K562 (cell line): ENCODE measurements around the gene TFCP2. TPM values are rescaled to one million over a fixed set of nuclear protein-coding genes. Genes with fewer than 3 reads are reported as not detected.

Experiments
- ATF1 ChIP-seq, 2 experiments: fragments of 450-650 bp in 1 of 2; IDR thresholded peaks; 2 replicates each; pipeline ENCODE4 v1.6.1; 2016; ENCODE audit warnings: missing compliant biosample characterization in 1 of 2, missing genetic modification characterization in 1 of 2
- BRD9 ChIP-seq: fragments of 450-650 bp; IDR thresholded peaks from 2 replicates; pipeline ENCODE4 v1.6.1; 2018; ENCODE audit warnings: low read depth; ENCODE audit not compliant: partially characterized antibody
- E2F3 ChIP-seq: fragments of 250-450 bp; sonication (Bioruptor Pico); IDR thresholded peaks from 2 replicates; pipeline ENCODE4 v1.4.0; 2020; ENCODE audit warnings: mild to moderate bottlenecking
- ETV5 ChIP-seq: sonication (generic); formaldehyde crosslinking; IDR thresholded peaks from 2 replicates; pipeline ENCODE4 v1.4.0; 2020; ENCODE audit warnings: low read depth, mild to moderate bottlenecking, missing genetic modification reagents
- HDGF ChIP-seq: fragments of 450-650 bp; IDR thresholded peaks from 2 replicates; pipeline ENCODE4 v1.6.1; 2016
- HIVEP1 ChIP-seq: fragments of 250-450 bp; sonication (Bioruptor Pico); IDR thresholded peaks from 2 replicates; pipeline ENCODE4 v1.4.0; 2020; ENCODE audit warnings: mild to moderate bottlenecking
- HMBOX1 ChIP-seq: sonication (generic); IDR thresholded peaks from 2 replicates; pipeline ENCODE4 v1.6.1; 2016
- LCOR ChIP-seq: sonication (generic); formaldehyde crosslinking; IDR thresholded peaks from 2 replicates; pipeline ENCODE4 v1.8.0; 2022; ENCODE audit warnings: mild to moderate bottlenecking, missing genetic modification reagents
- MLLT1 ChIP-seq, 2 experiments: fragments of 450-650 bp; IDR thresholded peaks; 2 replicates each; pipeline ENCODE4 v1.6.1; 2016
- NBN ChIP-seq: fragments of 450-650 bp; IDR thresholded peaks from 2 replicates; pipeline ENCODE4 v1.6.1; 2016; ENCODE audit warnings: low read depth, mild to moderate bottlenecking
- NCOA2 ChIP-seq, 2 experiments: fragments of 450-650 bp; IDR thresholded peaks; 2 replicates each; pipeline ENCODE4 v1.6.1; 2018; ENCODE audit warnings: mild to moderate bottlenecking in 2 of 2, moderate library complexity in 1 of 2; ENCODE audit not compliant: partially characterized antibody in 2 of 2
- NR1H2 ChIP-seq: sonication (generic); formaldehyde crosslinking; IDR thresholded peaks from 2 replicates; pipeline ENCODE4 v1.4.0; 2020; ENCODE audit warnings: mild to moderate bottlenecking, missing genetic modification reagents
- RB1 ChIP-seq: fragments of 450-650 bp; IDR thresholded peaks from 2 replicates; pipeline ENCODE4 v1.6.1; 2017; ENCODE audit warnings: low read depth, mild to moderate bottlenecking
- SRF ChIP-seq, 2 experiments: fragments of 250-450, 450-650 bp in 1 of 2; sonication (Bioruptor Pico) in 1 of 2; sonication (generic) in 1 of 2; formaldehyde crosslinking; IDR thresholded peaks; 2 replicates each; pipeline versions ENCODE4 v1.5.0 to v1.5.1; 2020 to 2022; ENCODE audit warnings: mild to moderate bottlenecking in 1 of 2, missing genetic modification reagents in 1 of 2
- TCFL5 ChIP-seq: fragments of 250-450 bp; sonication (Bioruptor Pico); conservative IDR thresholded peaks from 2 replicates; pipeline ENCODE4 v1.6.1; 2021; ENCODE audit warnings: mild to moderate bottlenecking, moderate library complexity, matching md5 sums
- THAP12 ChIP-seq: fragments of 250-450 bp; sonication (Bioruptor Pico); IDR thresholded peaks from 2 replicates; pipeline ENCODE4 v1.9.0; 2021; ENCODE audit warnings: mild to moderate bottlenecking, inconsistent platforms
- TSHZ1 ChIP-seq: fragments of 250-450 bp; sonication (Bioruptor Pico); IDR thresholded peaks from 2 replicates; pipeline ENCODE4 v1.4.0; 2020; ENCODE audit warnings: mild to moderate bottlenecking, moderate library complexity
- U2AF2 ChIP-seq: fragments of 200-400 bp; formaldehyde crosslinking; optimal IDR thresholded peaks from 2 replicates; pipeline ENCODE3; 2017; ENCODE audit warnings: low read depth, mild to moderate bottlenecking, low read length
- ZNF12 ChIP-seq: sonication (generic); formaldehyde crosslinking; IDR thresholded peaks from 2 replicates; pipeline ENCODE4 v1.4.0; 2020; ENCODE audit warnings: mild to moderate bottlenecking, missing genetic modification reagents
- polyA plus RNA-seq, 8 experiments: library from polyadenylated mRNA; depleted of rRNA in 4 of 8; stranded (reverse) in 5 of 8; unstranded in 3 of 8; fragments of >200 nt; fragmentation: Nextera tagmentation in 2 of 8; fragmentation: Illumina TruSeq in 1 of 8; extraction: Ambion mirVana in 2 of 8; extraction: Trizol in 1 of 8; gene quantifications; 2 replicates each; pipeline versions ENCODE4 v1.2.1 to v1.2.3, GENCODE V29; 2011 to 2014; ENCODE audit warnings: inconsistent platforms in 1 of 8, missing spikeins in 1 of 8
- total RNA-seq, 7 experiments: library from RNA; depleted of rRNA in 6 of 7; stranded (reverse); fragments of >200 nt in 6 of 7; fragmentation: Illumina TruSeq in 2 of 7; extraction: Trizol in 2 of 7; gene quantifications; 2 replicates each; pipeline versions ENCODE4 v1.2.1 to v1.2.3, GENCODE V29; 2011 to 2021; ENCODE audit warnings: low replicate concordance in 1 of 7

The TFCP2 gene
- total and polyA plus RNA-seq, 9 of the 15 experiments (the other 6 are each of a cell fraction or from before 2014, with no cell fraction given) = 8.0 to 38.9 (median 19.3) TPM

GRCh38 chr12:51047655-51048540 is 125.0 kb downstream of the TFCP2 start, which contains the start of gene LETMD1 (continued):
- TF ChIP-seq ATF1 (CRISPR knock-in tag; IDR thresholded peaks at IDR 0.05) = no peak
- peak; percentile 91 for TF ChIP-seq ATF1 (tag; IDR thresholded peaks at IDR 0.05)
- TF ChIP-seq ETV5 (CRISPR knock-in tag) = peak; percentile 76
- no peak for TF ChIP-seq TCFL5 (CRISPR knock-in tag)
- 0 out of 2 replicates have a peak, but pooled peaks have one; percentile 4 for TF ChIP-seq ZNF12 (CRISPR knock-in tag)
- 0 out of 2 replicates have a peak, but pooled peaks have one; percentile 51 for TF ChIP-seq E2F3
- TF ChIP-seq NBN = no peak; the same call in 1 of the 2 replicates
- TF ChIP-seq NCOA2 (IDR thresholded peaks at IDR 0.05; ENCODE audit: partially characterized antibody in 2 of 2) = no peak
- TF ChIP-seq BRD9 = no peak
- TF ChIP-seq U2AF2 = no peak
- peak; percentile 85 for TF ChIP-seq RB1
- TF ChIP-seq SRF (CRISPR knock-in tag; IDR thresholded peaks at IDR 0.05) = 0 out of 4 replicates have a peak, but pooled peaks of 1 of the 2 experiments have one; percentile 11
- no peak for TF ChIP-seq MLLT1 (IDR thresholded peaks at IDR 0.05)
- no peak for TF ChIP-seq LCOR (CRISPR knock-in tag)
- TF ChIP-seq TSHZ1 = no peak
- 0 out of 2 replicates have a peak, but pooled peaks have one; percentile 24 for TF ChIP-seq HMBOX1
- TF ChIP-seq NR1H2 = peak; percentile 65; the same call in 1 of the 2 replicates
- TF ChIP-seq THAP12 (CRISPR knock-in tag) = no peak; the same call in 1 of the 2 replicates
- TF ChIP-seq HDGF = 0 out of 2 replicates have a peak, but pooled peaks have one; percentile 6
- TF ChIP-seq HIVEP1 (CRISPR knock-in tag) = no peak
